HG02678 (cell line): ENCODE measurements around the gene MCCC1.
"Not testable (repeated sequence)": the region's sequence is repeated elsewhere in the genome, so short reads cannot be mapped to it uniquely, and the experiment has no call there.

ENCODE experiments used
- ATAC-seq: cut with Tn5 transposase; IDR thresholded peaks from one replicate; pipeline ENCODE4 v1.9.1; 2021; ENCODE audit warnings: mild to moderate bottlenecking, moderate library complexity; ENCODE audit not compliant: unreplicated experiment

The MCCC1 gene

GRCh38 chr3:183106635-183107034, 7.3 kb upstream of the MCCC1 start:
- ATAC-seq, result no peak

- ATAC-seq, result not testable (repeated sequence)
Observed at GRCh38 chr3:183103950-183104349, 4.7 kb upstream of the MCCC1 start.

GRCh38 chr3:183101040-183101439, 1.7 kb upstream of the MCCC1 start:
- not testable (repeated sequence) for ATAC-seq

GRCh38 chr3:183100376-183100775, 1.1 kb upstream of the MCCC1 start:
- no peak for ATAC-seq

GRCh38 chr3:183099838-183100204, 525 bp upstream of the MCCC1 start:
- no peak for ATAC-seq

- ATAC-seq, result no peak
Observed at GRCh38 chr3:183098536-183099025, 715 bp downstream of the MCCC1 start.

- no peak for ATAC-seq
Observed at GRCh38 chr3:183094711-183095110, 4.6 kb downstream of the MCCC1 start.

GRCh38 chr3:183092256-183092655, 7.0 kb downstream of the MCCC1 start:
- no peak for ATAC-seq

- ATAC-seq, result no peak
Observed at GRCh38 chr3:183087184-183087583, 12.1 kb downstream of the MCCC1 start.

GRCh38 chr3:183085634-183086390, 13.5 kb downstream of the MCCC1 start:
- no peak for ATAC-seq

GRCh38 chr3:183082355-183082915, 16.9 kb downstream of the MCCC1 start:
- ATAC-seq, result no peak

GRCh38 chr3:183081459-183082183, 17.7 kb downstream of the MCCC1 start:
- ATAC-seq, result no peak

GRCh38 chr3:183080628-183081027, 18.7 kb downstream of the MCCC1 start:
- ATAC-seq, result no peak

GRCh38 chr3:183074881-183075280, 24.4 kb downstream of the MCCC1 start:
- ATAC-seq, result no peak

- ATAC-seq, result no peak
Observed at GRCh38 chr3:183074261-183074660, 25.0 kb downstream of the MCCC1 start.

- ATAC-seq, result no peak
Observed at GRCh38 chr3:183073839-183074238, 25.5 kb downstream of the MCCC1 start.

- no peak for ATAC-seq
Observed at GRCh38 chr3:183070892-183071291, 28.4 kb downstream of the MCCC1 start.

GRCh38 chr3:183069086-183069485, 30.2 kb downstream of the MCCC1 start:
- no peak for ATAC-seq

- ATAC-seq, result not testable (repeated sequence)
Observed at GRCh38 chr3:183066891-183067290, 32.4 kb downstream of the MCCC1 start.

GRCh38 chr3:183064475-183064874, 34.8 kb downstream of the MCCC1 start:
- no peak for ATAC-seq

- ATAC-seq, result no peak
Observed at GRCh38 chr3:183061391-183062172, 37.7 kb downstream of the MCCC1 start.
